GDM1 (cell line): Measurements from ENCODE around the gene SRXN1.
A peak's percentile ranks its signal among the peaks of the same experiment; 100 is the strongest.

Experiments
- DNase-seq: peaks from one replicate; lab custom pipeline; 2025; lab: John Stamatoyannopoulos, UW

Gene SRXN1

GRCh38 chr20:675453-676314 lies 22.7 kb upstream of the SRXN1 start, which contains the start of gene SCRT2:
Gene SCRT2 (minus strand): TSS chr20:675802. CDS start chr20:675601, 201 bp downstream.
- peak; percentile 49 for DNase-seq

GRCh38 chr20:675033-675452 lies 22.0 kb upstream of the SRXN1 start:
- no peak for DNase-seq

GRCh38 chr20:673603-674001 lies 20.6 kb upstream of the SRXN1 start:
- no peak for DNase-seq

GRCh38 chr20:672963-673602 lies 20.1 kb upstream of the SRXN1 start:
- no peak for DNase-seq

- DNase-seq: peak; percentile 76
These were observed 18.4 kb upstream of the SRXN1 start for GRCh38 chr20:671252-672030.

- DNase-seq: no peak
These were observed 16.6 kb upstream of the SRXN1 start for GRCh38 chr20:669573-669972.

- DNase-seq: no peak
These were observed 15.6 kb upstream of the SRXN1 start for GRCh38 chr20:668638-669037.

- no peak for DNase-seq
These were observed 15.1 kb upstream of the SRXN1 start for GRCh38 chr20:668050-668449.

GRCh38 chr20:667351-668034 lies 14.5 kb upstream of the SRXN1 start:
- peak; percentile 46 for DNase-seq

- no peak for DNase-seq
These were observed 13.9 kb upstream of the SRXN1 start for GRCh38 chr20:666877-667276.

- DNase-seq: no peak
These were observed 12.3 kb upstream of the SRXN1 start for GRCh38 chr20:665276-665675.

GRCh38 chr20:664576-664975 lies 11.6 kb upstream of the SRXN1 start:
- no peak for DNase-seq

- no peak for DNase-seq
These were observed 11.2 kb upstream of the SRXN1 start for GRCh38 chr20:664151-664550.

- DNase-seq: no peak
These were observed 10.5 kb upstream of the SRXN1 start for GRCh38 chr20:663315-664090.

GRCh38 chr20:662277-663192 lies 9.5 kb upstream of the SRXN1 start:
- no peak for DNase-seq

GRCh38 chr20:661474-662270 lies 8.7 kb upstream of the SRXN1 start:
- DNase-seq: no peak

GRCh38 chr20:658731-659291 lies 5.8 kb upstream of the SRXN1 start:
- no peak for DNase-seq

- no peak for DNase-seq
These were observed 5.2 kb upstream of the SRXN1 start for GRCh38 chr20:658202-658601.
